ENCODE data around the gene RCAN3. TPM values are rescaled to one million over a fixed set of nuclear protein-coding genes. Genes with fewer than 3 reads are reported as not detected.

Gene RCAN3
- 11.3 TPM for total RNA-seq
- long read RNA-seq, full-length matches to known transcripts = 6 of 17 reads
- long read RNA-seq, partial matches to known transcripts = 0 of 17 reads
- long read RNA-seq, other reads (novel, unspliced or antisense) = 11 of 17 reads

- Histone ChIP-seq H3K4me3 (peak within 1 kb of the TSS; percentile 76), H3K9me3 (no peaks in the 10 kb centered on the region), H3K36me3 (no peaks in the 10 kb centered on the region), H3K4me1 (peaks cover 13% of the 10 kb centered on the region), H3K27ac (peak within 1 kb of the TSS; percentile 90), H3K27me3 (no peaks in the 10 kb centered on the region)
- no peak for TF ChIP-seq CTCF (IDR thresholded peaks at IDR 0.05)
- DNase-seq (peak; percentile 95), ATAC-seq (peak; percentile 97)
- intact Hi-C loops (cut with DNase I) = no loop called here
Observed at GRCh38 chr1:24502709-24503058, at the start of gene RCAN3. Gene RCAN3 (plus strand): TSS chr1:24502836. CDS start chr1:24514373, 11,537 bp downstream.

GRCh38 chr1:24452922-24453485 lies 49.6 kb upstream of the RCAN3 start:
- no peak for ATAC-seq
- H3K4me3 ChIP-seq = no peak overlapping the region
- H3K27ac ChIP-seq = no peak overlapping the region
- no peak for DNase-seq
- intact Hi-C loops (cut with DNase I) = no loop called here
- TF ChIP-seq CTCF (IDR thresholded peaks at IDR 0.05) = no peak
- no peaks in the 10 kb centered on the region for H3K9me3 ChIP-seq
- peaks cover 50% of the 10 kb centered on the region for H3K36me3 ChIP-seq
- H3K4me1 ChIP-seq = no peaks in the 10 kb centered on the region
- no peaks in the 10 kb centered on the region for H3K27me3 ChIP-seq

GRCh38 chr1:24454673-24455072 lies 48.0 kb upstream of the RCAN3 start:
- intact Hi-C loops (cut with DNase I) = no loop called here
- TF ChIP-seq CTCF (IDR thresholded peaks at IDR 0.05) = no peak

GRCh38 chr1:24455272-24455671 lies 47.4 kb upstream of the RCAN3 start:
- no peak for TF ChIP-seq CTCF (IDR thresholded peaks at IDR 0.05)
- Histone ChIP-seq H3K4me1 (no peaks in the 10 kb centered on the region), H3K4me3 (no peak overlapping the region), H3K27ac (no peak overlapping the region), H3K27me3 (no peaks in the 10 kb centered on the region), H3K36me3 (peaks cover 48% of the 10 kb centered on the region), H3K9me3 (no peaks in the 10 kb centered on the region)
- intact Hi-C loops (cut with DNase I) = no loop called here
- ATAC-seq (no peak), DNase-seq (no peak)

More at GRCh38 chr1:24454673-24455072, 48.0 kb upstream of the RCAN3 start:
- no peak overlapping the region for H3K4me3 ChIP-seq
- no peaks in the 10 kb centered on the region for H3K27me3 ChIP-seq
- H3K4me1 ChIP-seq = no peaks in the 10 kb centered on the region
- ATAC-seq = no peak
- no peak overlapping the region for H3K27ac ChIP-seq
- DNase-seq = no peak
- H3K9me3 ChIP-seq = no peaks in the 10 kb centered on the region
- peaks cover 47% of the 10 kb centered on the region for H3K36me3 ChIP-seq

- intact Hi-C loops (cut with DNase I) = loop anchor here (2.0 kb wide), 1 partner anchor 173 kb away; no protein-coding TSS in a partner anchor
- Histone ChIP-seq H3K27ac (no peak overlapping the region), H3K9me3 (no peaks in the 10 kb centered on the region), H3K27me3 (no peaks in the 10 kb centered on the region), H3K4me1 (no peaks in the 10 kb centered on the region), H3K4me3 (no peak overlapping the region), H3K36me3 (peaks cover 55% of the 10 kb centered on the region)
- ATAC-seq (no peak), DNase-seq (no peak)
- TF ChIP-seq CTCF (IDR thresholded peaks at IDR 0.05) = no peak
Observed at GRCh38 chr1:24457866-24458265, 44.8 kb upstream of the RCAN3 start.

Data from upper lobe of right lung (tissue), 1 donor.